ENCODE results near the gene FUT7. TPM values are rescaled to one million over a fixed set of nuclear protein-coding genes. Genes with fewer than 3 reads are reported as not detected.

The FUT7 gene
- total and polyA plus RNA-seq, 9 of the 15 experiments (the other 6 are each of a cell fraction or from before 2014, with no cell fraction given) = not detected

DNA sequence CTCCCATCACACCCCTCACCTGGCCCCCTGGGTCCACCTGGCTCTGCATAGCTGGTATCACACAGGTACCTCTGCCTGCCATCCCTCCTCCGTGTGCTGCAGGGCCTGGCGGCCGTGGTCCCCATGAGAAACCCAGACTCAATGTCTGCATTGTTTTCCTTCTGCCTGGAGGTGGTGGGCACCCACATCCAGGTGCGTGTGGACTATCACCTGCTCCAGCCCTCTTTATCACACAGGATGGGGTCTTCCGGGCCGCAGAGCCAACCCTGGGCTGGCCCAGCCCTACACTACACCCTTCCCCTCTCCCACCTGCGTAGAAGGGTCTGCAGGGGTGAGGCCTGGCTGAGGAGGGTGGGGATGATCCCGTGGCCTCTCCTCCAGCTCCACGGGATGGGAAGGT, 7.0 kb upstream of the FUT7 start:
- H3K9me1 ChIP-seq (ENCODE audit: control insufficient read depth, insufficient read depth, low read length) = no peaks in the 10 kb centered on the region
- no peaks in the 10 kb centered on the region for H3K36me3 ChIP-seq (ENCODE audit: control insufficient read depth, insufficient read depth, low read length)
- peaks cover 0 to 74% of the 10 kb centered on the region in 2 experiments; a peak in 4 of 5 replicates for H3K4me1 ChIP-seq (replicated peaks in 1 of 2; ENCODE audit: control insufficient read depth in 2 of 2, insufficient read depth in 2 of 2, low read length in 2 of 2)
- intact Hi-C loops (cut with micrococcal nuclease) (no loop called here), in situ Hi-C loops (cut with MboI) (loop anchor here (5.0 kb wide), 2 partner anchors 92 to 267 kb away; partner anchors contain the start of gene C8G)
- H4K20me1 ChIP-seq (replicated peaks; ENCODE audit: control insufficient read depth, insufficient read depth, low read length) = 0 out of 2 replicates have a peak, but pooled peaks cover 2% of the 10 kb centered on the region
- DNase-seq (ENCODE audit: extremely low read depth in 1 of 4, low spot score in 3 of 4) = no peak
- no peak overlapping the region for H3K27ac ChIP-seq (ENCODE audit: extremely low read depth, low read depth, low read length)
- H3K79me2 ChIP-seq (ENCODE audit: control insufficient read depth, insufficient read depth, low read length) = no peaks in the 10 kb centered on the region
- no peak overlapping the region for H3K4me3 ChIP-seq
- FAIRE-seq = no peak
- TF ChIP-seq MAFK (IDR thresholded peaks at IDR 0.05; ENCODE audit: low read length) (no peak), SNRNP70 (optimal IDR thresholded peaks at IDR 0.05; ENCODE audit: low read depth, low read length) (no peak), PTTG1 (tag; IDR thresholded peaks at IDR 0.05; ENCODE audit: low read depth) (no peak), TBP (optimal IDR thresholded peaks at IDR 0.05; ENCODE audit: low read depth, low read length) (no peak), ZNF212 (CRISPR knock-in tag; IDR thresholded peaks at IDR 0.05) (no peak), CHD4 (IDR thresholded peaks at IDR 0.05; ENCODE audit: insufficient read depth, insufficient replicate concordance, low read depth, low read length, poor library complexity, severe bottlenecking) (no peak), EZH2 (IDR thresholded peaks at IDR 0.05; ENCODE audit: borderline replicate concordance, low read depth, low read length) (no peak), XRCC5 (IDR thresholded peaks at IDR 0.05; ENCODE audit: low read depth, low read length) (no peak), KLF16 (IDR thresholded peaks at IDR 0.05) (no peak), SMC3 (conservative IDR thresholded peaks at IDR 0.05; ENCODE audit: insufficient read depth, low read depth, low read length) (no peak)
- TF ChIP-seq, protein P1, sequence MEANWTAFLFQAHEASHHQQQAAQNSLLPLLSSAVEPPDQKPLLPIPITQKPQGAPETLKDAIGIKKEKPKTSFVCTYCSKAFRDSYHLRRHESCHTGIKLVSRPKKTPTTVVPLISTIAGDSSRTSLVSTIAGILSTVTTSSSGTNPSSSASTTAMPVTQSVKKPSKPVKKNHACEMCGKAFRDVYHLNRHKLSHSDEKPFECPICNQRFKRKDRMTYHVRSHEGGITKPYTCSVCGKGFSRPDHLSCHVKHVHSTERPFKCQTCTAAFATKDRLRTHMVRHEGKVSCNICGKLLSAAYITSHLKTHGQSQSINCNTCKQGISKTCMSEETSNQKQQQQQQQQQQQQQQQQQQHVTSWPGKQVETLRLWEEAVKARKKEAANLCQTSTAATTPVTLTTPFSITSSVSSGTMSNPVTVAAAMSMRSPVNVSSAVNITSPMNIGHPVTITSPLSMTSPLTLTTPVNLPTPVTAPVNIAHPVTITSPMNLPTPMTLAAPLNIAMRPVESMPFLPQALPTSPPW (CRISPR knock-in tag; IDR thresholded peaks at IDR 0.05) = no peak
- TF ChIP-seq, protein P2, sequence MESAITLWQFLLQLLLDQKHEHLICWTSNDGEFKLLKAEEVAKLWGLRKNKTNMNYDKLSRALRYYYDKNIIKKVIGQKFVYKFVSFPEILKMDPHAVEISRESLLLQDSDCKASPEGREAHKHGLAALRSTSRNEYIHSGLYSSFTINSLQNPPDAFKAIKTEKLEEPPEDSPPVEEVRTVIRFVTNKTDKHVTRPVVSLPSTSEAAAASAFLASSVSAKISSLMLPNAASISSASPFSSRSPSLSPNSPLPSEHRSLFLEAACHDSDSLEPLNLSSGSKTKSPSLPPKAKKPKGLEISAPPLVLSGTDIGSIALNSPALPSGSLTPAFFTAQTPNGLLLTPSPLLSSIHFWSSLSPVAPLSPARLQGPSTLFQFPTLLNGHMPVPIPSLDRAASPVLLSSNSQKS (CRISPR knock-in tag; IDR thresholded peaks at IDR 0.05) = no peak
- CTCF ChIA-PET (ENCODE audit: low intra/inter-chr PET ratio) = no interaction called here
- 9% methylated on average over 9 of the region's 9 CpGs for WGBS (ENCODE audit: insufficient coverage, low coverage, missing lambda C conversion rate)
- H3K9ac ChIP-seq (ENCODE audit: insufficient read depth in 1 of 2, low read depth in 2 of 2, low read length in 2 of 2) = 0 out of 4 replicates have a peak overlapping the region, but pooled peaks of 1 of the 2 experiments have one; percentile 48
- no TSS peak for BruUV-seq (replicated peaks)
- no peak for ATAC-seq
- POLR2A ChIA-PET = interaction anchor here (0.8 kb wide), 1 partner anchor 311 kb away, joined by 3 read pairs; no protein-coding TSS in a partner anchor
- H2AFZ ChIP-seq (ENCODE audit: low read depth, low read length) = no peak overlapping the region
- peaks cover 0 to 28% of the 10 kb centered on the region in 2 experiments; a peak in 2 of 5 replicates for H3K27me3 ChIP-seq (ENCODE audit: control insufficient read depth in 2 of 2, insufficient read depth in 2 of 2, low read length in 2 of 2)
- H3K4me2 ChIP-seq (ENCODE audit: insufficient read depth, low read length) = no peak overlapping the region
- H3K9me3 ChIP-seq (replicated peaks; ENCODE audit: control insufficient read depth, insufficient read depth, low read depth, low read length) = no peaks in the 10 kb centered on the region
